ENCODE results near the gene EFCAB6. TPM values are rescaled to one million over a fixed set of nuclear protein-coding genes. Genes with fewer than 3 reads are reported as not detected.
"Not testable (repeated sequence)": the region's sequence is repeated elsewhere in the genome, so short reads cannot be mapped to it uniquely, and the experiment has no call there.

Gene EFCAB6
- total RNA-seq, 4 donors from 2014 or later, result 0.68 to 3.7 (median 0.80) TPM; not detected in 1

DNA sequence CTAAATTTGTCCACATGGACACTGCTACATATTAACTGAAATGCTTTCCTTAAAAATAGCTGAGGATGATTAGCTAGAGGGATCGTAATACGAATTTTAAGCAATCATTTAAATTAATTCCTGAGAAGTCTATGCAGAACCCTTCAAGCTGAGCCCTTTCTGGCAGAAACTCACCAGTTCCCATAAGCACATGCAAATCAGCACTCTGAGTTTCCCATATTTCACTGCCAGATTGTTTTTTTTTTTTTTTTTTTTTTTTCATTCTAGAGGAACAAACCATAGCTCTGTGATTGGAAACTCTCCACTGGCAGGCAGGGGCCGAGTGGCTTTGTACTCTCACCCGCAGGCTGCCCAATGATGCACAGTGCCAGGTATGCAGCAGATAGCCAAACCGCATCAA is 145.6 kb downstream of the EFCAB6 start:
- Histone ChIP-seq H3K4me3 (no peak overlapping the region), H3K27ac (no peak overlapping the region), H3K27me3 (no peaks in the 10 kb centered on the region), H3K36me3 (no peaks in the 10 kb centered on the region), H3K9me3 (no peaks in the 10 kb centered on the region), H3K4me1 (peaks cover 0 to 10% (median 3%) of the 10 kb centered on the region in 4 donors)
- 80 to 89% methylated on average over 4 to 5 of the region's 5 CpGs for WGBS, 2 donors (ENCODE audit: low coverage in 1 of 2)
- no peak for DNase-seq
- in situ Hi-C loops (cut with MboI; ENCODE audit: low pct_ligation_motif_present in 1 of 4, low pct_unique_long_range_greater_than_20kb in 1 of 4, low sequenced_read_pairs in 3 of 4) (no loop called here), intact Hi-C loops (cut with DNase I; ENCODE audit: low total_unique reads) (no loop called here)
- TF ChIP-seq, protein P1, sequence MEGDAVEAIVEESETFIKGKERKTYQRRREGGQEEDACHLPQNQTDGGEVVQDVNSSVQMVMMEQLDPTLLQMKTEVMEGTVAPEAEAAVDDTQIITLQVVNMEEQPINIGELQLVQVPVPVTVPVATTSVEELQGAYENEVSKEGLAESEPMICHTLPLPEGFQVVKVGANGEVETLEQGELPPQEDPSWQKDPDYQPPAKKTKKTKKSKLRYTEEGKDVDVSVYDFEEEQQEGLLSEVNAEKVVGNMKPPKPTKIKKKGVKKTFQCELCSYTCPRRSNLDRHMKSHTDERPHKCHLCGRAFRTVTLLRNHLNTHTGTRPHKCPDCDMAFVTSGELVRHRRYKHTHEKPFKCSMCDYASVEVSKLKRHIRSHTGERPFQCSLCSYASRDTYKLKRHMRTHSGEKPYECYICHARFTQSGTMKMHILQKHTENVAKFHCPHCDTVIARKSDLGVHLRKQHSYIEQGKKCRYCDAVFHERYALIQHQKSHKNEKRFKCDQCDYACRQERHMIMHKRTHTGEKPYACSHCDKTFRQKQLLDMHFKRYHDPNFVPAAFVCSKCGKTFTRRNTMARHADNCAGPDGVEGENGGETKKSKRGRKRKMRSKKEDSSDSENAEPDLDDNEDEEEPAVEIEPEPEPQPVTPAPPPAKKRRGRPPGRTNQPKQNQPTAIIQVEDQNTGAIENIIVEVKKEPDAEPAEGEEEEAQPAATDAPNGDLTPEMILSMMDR (IDR thresholded peaks at IDR 0.05), result no peak
- TF ChIP-seq POLR2A (IDR thresholded peaks at IDR 0.05), result no peak
- no peak for TF ChIP-seq POLR2AphosphoS5 (IDR thresholded peaks at IDR 0.05)
- no peak for TF ChIP-seq EP300 (IDR thresholded peaks at IDR 0.05; ENCODE audit: low read depth)

DNA sequence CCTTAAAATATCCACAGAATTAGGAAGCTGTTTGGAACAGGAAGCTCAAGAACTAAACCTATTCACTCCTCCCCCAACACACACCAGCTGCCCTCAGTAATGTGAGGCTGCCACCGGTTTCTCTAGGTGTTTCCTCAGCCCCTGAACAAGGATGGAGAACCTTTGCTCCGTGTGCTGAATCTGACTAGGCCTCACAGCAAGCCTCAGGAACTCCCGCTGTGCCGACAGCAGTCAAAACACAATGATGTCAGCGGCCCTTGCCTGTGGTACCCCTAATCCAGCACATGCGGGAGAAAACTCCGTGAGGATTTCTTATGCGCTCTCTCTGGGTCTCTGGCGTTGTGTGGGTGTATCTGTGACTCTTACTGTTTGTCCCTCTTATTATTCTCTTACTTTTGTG is 153.3 kb downstream of the EFCAB6 start:
- H3K27me3 ChIP-seq, result no peaks in the 10 kb centered on the region
- in situ Hi-C loops (cut with MboI; ENCODE audit: low pct_ligation_motif_present in 1 of 4, low pct_unique_long_range_greater_than_20kb in 1 of 4, low sequenced_read_pairs in 3 of 4) (no loop called here), intact Hi-C loops (cut with DNase I; ENCODE audit: low total_unique reads) (no loop called here)
- no peaks in the 10 kb centered on the region for H3K4me1 ChIP-seq
- H3K27ac ChIP-seq, result no peak overlapping the region
- H3K4me3 ChIP-seq, result no peak overlapping the region
- H3K9me3 ChIP-seq, result no peaks in the 10 kb centered on the region
- no peaks in the 10 kb centered on the region for H3K36me3 ChIP-seq
- DNase-seq, result no peak
- WGBS, 2 donors (ENCODE audit: low coverage in 1 of 2), result 61 to 76% methylated on average over 5 to 9 of the region's 9 CpGs
- TF ChIP-seq, protein P1 (IDR thresholded peaks at IDR 0.05), result no peak
- TF ChIP-seq EP300 (IDR thresholded peaks at IDR 0.05; ENCODE audit: low read depth) (no peak), POLR2A (IDR thresholded peaks at IDR 0.05) (no peak), POLR2AphosphoS5 (IDR thresholded peaks at IDR 0.05) (no peak)

DNA sequence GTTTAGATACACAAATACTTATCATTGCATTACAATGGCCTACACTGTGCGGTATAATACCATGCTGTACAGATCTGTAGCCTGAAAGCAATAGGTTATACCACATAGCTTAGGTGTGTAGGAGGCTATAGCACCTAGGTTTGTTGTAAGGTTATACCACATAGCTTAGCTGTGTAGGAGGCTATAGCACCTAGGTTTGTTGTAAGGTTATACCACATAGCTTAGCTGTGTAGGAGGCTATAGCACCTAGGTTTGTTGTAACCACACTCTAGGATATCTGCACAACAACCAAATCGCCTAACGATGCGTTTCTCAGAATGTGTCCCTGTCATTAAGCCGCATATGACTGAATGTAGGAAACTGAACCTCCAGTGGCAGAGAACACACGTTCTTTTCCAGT is 155.5 kb downstream of the EFCAB6 start:
- DNase-seq; H3K27ac ChIP-seq; H3K4me1 ChIP-seq; in situ Hi-C loops (cut with MboI; ENCODE audit: low pct_ligation_motif_present in 1 of 4, low pct_unique_long_range_greater_than_20kb in 1 of 4, low sequenced_read_pairs in 3 of 4); H3K36me3 ChIP-seq; H3K27me3 ChIP-seq; intact Hi-C loops (cut with DNase I; ENCODE audit: low total_unique reads); H3K9me3 ChIP-seq; H3K4me3 ChIP-seq: not testable (repeated sequence)
- 75 to 100% methylated on average over 1 to 6 of the region's 6 CpGs for WGBS, 2 donors (ENCODE audit: low coverage in 1 of 2)

DNA sequence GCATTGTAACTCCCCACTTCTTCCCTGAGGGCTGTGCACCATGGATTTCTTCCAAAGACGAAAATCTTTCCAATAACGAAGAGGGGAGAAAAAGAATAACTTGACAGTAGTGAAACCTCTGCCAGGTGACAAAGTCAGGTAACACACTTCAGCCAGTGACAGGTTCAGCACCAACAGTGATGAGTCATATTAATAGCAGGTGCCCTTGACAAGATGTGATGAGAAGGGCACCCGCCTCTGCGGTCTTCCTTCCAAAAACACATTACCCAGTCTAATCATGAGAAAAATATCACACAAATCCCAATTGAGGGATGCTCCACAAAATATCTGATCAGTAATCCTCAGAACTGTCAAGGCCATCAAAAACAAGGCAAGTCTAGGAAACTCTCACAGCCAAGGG is 157.8 kb downstream of the EFCAB6 start:
- H3K4me1 ChIP-seq, result no peaks in the 10 kb centered on the region
- WGBS, 2 donors (ENCODE audit: low coverage in 1 of 2), result 89 to 94% methylated on average over 2 to 4 of the region's 4 CpGs
- peaks cover 0 to 7% of the 10 kb centered on the region in 2 donors for H3K9me3 ChIP-seq
- in situ Hi-C loops (cut with MboI; ENCODE audit: low pct_ligation_motif_present in 1 of 4, low pct_unique_long_range_greater_than_20kb in 1 of 4, low sequenced_read_pairs in 3 of 4), result no loop called here
- no peak overlapping the region for H3K27ac ChIP-seq
- no peak overlapping the region for H3K4me3 ChIP-seq
- TF ChIP-seq POLR2A (IDR thresholded peaks at IDR 0.05) (no peak), POLR2AphosphoS5 (IDR thresholded peaks at IDR 0.05) (no peak)
- intact Hi-C loops (cut with DNase I; ENCODE audit: low total_unique reads), result no loop called here
- no peak for DNase-seq
- no peaks in the 10 kb centered on the region for H3K36me3 ChIP-seq
- H3K27me3 ChIP-seq, result no peaks in the 10 kb centered on the region

DNA sequence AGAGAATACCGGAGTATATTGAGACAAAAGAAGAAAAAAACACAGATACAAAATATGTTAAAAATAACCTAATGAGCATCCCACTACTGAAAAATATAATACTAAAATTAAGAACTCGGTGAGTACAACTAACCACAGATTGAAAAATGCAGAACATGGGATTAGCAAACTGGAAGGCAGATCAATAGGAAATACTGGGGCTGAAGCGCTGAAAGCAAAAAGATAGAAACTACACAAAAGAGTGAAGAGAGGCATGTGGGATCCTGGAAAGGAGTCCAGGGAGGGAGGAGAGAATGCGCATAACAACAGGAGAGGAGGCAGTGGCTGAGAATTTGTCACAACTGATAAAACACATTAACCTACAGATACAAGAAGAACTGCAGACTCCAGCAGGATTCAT is 159.3 kb downstream of the EFCAB6 start:
- no peak for TF ChIP-seq EP300 (IDR thresholded peaks at IDR 0.05; ENCODE audit: low read depth)
- TF ChIP-seq POLR2AphosphoS5 (IDR thresholded peaks at IDR 0.05), result no peak
- TF ChIP-seq, protein P1 (IDR thresholded peaks at IDR 0.05), result no peak
- no peak for TF ChIP-seq POLR2A (IDR thresholded peaks at IDR 0.05)
- DNase-seq, result no peak
- intact Hi-C loops (cut with DNase I; ENCODE audit: low total_unique reads) (no loop called here), in situ Hi-C loops (cut with MboI; ENCODE audit: low pct_ligation_motif_present in 1 of 4, low pct_unique_long_range_greater_than_20kb in 1 of 4, low sequenced_read_pairs in 3 of 4) (no loop called here)
- H3K36me3 ChIP-seq, result no peaks in the 10 kb centered on the region
- no peak overlapping the region for H3K4me3 ChIP-seq
- no peak overlapping the region for H3K27ac ChIP-seq
- WGBS, 2 donors (ENCODE audit: low coverage in 1 of 2), result 95 to 96% methylated on average over 4 of the region's 4 CpGs
- H3K9me3 ChIP-seq, result peaks cover 0 to 7% of the 10 kb centered on the region in 2 donors
- H3K4me1 ChIP-seq, result no peaks in the 10 kb centered on the region
- no peaks in the 10 kb centered on the region for H3K27me3 ChIP-seq

Data from transverse colon (tissue), 4 donors.